Epidermal melanocyte (primary cell): ENCODE measurements around the gene DSCAML1.

ENCODE experiments used
- DNase-seq: peaks from one replicate; pipeline ENCODE4 v3.0.0; 2011; ENCODE audit warnings: low spot score; ENCODE audit not compliant: insufficient read length

DSCAML1 gene

GRCh38 chr11:117527271-117527670, 269.7 kb downstream of the DSCAML1 start:
- DNase-seq = no peak

DNA sequence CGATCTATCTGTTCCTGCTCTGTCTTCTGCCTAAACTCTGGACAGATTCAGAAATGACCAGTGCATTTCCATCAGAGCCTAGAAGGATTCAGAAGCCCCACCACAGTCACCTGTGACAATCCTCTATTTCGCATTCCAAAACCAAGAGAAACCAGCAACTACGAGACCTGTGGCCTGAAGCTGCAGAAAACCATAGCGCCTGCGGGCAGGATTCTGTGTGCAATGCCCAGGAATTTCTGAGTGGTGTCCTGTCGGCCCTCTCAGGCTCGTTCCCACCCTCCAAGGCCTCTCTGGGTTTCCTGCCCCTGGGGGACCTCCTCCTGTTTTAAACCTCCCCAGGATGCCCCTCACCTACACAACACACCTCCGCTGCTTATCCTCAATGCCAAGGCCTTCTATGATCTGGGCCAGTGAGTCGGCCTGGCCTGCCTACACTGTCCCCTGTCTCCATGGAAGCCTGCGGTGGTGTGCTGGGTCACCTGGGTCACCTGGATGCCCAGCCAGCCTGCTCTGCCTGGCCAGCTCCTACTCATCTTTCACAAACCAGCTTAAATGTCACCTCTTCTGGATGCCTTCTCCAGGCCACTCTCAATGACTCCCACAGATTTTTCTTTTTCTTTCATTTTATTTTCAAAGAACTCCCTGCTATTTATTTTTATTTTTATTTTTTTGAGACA, 271.0 kb downstream of the DSCAML1 start:
- DNase-seq = no peak

GRCh38 chr11:117524468-117525183, 272.4 kb downstream of the DSCAML1 start:
- DNase-seq = no peak

GRCh38 chr11:117523680-117524079, 273.3 kb downstream of the DSCAML1 start:
- no peak for DNase-seq

- DNase-seq = no peak
Observed at GRCh38 chr11:117521974-117522373, 275.0 kb downstream of the DSCAML1 start.

DNA sequence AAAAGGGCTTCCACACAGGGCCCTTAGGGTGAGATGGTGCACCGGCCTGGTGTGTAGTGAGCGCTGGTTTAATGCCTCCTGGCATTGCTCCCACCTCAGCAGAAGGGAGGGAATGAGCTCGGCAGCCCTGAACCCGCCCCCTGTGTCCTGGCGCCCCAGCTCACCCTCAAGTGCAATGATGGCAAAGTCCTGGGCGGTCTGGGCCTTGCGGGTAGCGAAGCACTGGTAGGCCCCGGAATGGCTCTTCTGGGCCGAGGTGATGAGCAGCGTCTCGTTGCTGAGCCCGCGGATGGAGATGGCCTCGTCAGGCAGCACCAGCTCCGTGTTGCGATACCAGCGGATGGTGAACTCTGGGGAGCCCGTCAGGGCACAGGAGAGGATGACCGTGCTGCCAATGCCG, 276.1 kb downstream of the DSCAML1 start:
- DNase-seq = no peak

DNA sequence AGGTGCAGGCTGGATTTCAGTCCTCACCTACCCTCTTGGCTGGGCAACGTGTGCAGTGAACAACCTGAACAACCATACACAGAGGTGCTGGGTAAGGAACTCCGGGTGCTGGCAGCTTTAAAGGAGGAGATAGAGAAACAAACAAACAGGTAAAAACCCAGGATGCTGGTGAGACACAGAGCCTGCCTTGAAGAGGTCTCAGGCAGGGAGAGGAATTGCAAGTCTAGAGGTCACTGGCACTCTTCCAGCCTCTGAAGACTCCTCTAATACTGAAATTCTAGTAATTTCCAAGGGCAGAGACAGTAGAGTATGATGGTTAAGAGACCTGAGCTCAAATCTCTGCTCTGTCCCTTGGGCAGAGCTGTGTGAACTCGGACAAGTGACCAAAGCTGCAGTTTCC, 276.8 kb downstream of the DSCAML1 start:
- DNase-seq = no peak

DNA sequence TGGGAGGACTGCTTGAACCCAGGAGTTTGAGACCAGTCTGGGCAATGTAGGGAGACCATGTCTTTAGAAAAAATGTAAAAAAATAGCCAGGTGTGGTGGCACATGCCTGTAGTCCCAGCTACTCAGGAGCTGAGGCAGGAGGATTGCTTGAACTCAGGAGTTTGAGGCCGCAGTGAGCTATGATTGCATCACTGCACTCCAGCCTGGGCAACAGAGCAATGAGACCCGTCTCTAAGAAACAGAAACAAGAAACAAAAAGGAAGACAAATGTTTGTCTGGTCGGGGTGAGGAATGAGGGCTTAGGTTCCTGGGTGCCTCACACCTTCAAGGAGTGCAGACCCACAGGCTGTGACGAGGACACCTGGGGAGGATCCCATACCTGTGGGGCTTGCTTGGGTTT, 277.4 kb downstream of the DSCAML1 start:
- no peak for DNase-seq

DNA sequence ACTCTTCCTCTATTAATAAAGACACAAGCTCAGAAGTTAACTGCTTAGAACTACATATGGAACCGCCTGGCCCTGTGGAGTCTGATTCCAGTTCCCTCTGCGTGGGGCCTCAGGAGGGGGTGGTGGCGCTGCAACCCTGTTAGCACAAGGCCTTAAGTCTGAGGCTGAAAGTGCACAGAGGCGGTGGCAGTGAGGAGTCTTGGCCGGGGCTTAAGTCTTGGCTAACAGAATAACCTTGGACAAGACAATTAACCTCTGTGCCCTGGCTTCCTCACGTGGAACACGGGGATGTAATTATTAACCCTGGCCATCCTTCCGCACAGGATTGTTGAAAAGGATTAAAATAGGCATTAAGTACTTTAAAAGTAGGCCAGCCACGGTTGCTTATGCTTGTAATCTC, 277.8 kb downstream of the DSCAML1 start:
- DNase-seq = no peak

DNA sequence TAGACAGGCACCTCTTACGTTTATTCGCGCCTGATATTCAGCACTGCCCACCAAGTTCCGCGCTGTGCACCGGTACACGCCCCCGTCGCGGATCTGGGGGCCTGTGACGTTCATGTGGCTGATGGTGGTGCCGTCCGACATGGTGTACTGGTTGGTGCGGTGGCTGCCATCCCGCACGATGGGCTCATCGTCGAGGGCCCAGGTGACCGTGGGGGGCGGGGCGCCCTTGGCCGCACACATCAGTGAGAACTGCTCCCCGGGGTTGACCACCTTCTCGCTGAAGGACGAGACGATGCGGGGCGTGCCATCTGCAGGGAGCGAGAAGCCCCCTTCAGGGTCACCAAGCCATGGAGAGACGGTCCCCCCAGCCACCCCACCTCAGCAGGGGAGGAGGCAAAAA, 278.6 kb downstream of the DSCAML1 start:
- no peak for DNase-seq

DNA sequence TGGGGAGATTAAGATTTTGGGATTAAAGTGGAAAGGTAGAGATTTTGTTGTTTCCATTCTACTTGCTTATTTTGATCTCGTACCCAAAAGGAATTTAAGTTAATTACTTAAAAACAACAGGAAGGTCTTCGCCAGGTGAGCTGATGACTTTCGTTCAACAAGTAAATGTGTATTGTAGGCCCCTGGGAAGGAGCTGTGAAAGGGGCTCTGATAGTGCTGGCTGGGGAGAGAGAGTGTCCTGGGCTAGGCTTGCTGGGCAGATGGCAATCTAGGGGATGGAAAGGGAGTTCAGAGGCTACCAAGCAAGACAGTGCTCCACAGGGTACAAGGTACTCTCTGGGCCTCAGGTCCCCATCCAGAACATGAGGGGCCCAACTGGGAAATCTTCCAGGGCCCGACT, 279.9 kb downstream of the DSCAML1 start:
- DNase-seq = no peak

GRCh38 chr11:117515892-117516787, 280.9 kb downstream of the DSCAML1 start:
- DNase-seq = no peak

- no peak for DNase-seq
Observed at GRCh38 chr11:117514256-117514655, 282.8 kb downstream of the DSCAML1 start.

DNA sequence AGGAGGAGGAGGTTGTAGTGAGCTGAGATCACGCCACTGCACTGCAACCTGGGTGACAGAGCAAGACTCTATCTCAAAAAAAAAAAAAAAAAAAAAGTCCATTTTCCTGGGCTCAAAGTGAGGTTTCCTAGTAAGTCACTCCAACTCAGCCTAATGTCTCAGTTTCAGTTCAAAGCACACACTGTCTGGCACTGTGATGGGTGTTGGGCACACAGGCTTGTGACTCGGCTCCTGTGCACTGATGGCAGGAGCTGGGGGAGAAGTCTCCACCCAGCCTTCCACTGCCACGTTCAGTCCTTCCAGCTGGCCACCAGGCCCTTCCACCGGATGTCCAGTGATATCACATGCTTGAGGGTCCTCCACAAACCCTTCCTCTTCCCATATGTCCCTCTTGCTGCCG, 283.4 kb downstream of the DSCAML1 start:
- no peak for DNase-seq

GRCh38 chr11:117511931-117512539, 285.0 kb downstream of the DSCAML1 start:
- DNase-seq = no peak

DNA sequence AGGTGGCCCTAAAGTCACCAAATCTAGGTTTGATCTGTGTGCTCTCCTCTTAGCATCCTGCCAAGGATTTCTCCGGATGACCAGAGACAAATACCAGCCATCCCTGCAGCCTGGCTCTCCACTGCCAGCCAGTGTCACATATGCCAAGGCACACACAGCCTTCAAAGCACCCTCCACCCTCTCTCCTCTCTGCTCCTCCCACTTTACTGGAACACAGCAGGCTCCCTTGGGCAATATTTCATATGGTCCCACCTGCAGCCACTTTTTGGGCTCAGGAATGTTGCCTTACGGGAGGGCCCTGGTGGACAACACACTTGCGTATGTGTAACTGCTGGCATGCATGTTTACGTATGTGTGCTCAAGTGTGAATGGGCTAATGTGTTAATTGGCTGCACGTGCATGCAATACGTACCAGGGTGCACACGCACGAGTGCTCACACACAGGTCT, 285.5 kb downstream of the DSCAML1 start:
- DNase-seq = no peak

- no peak for DNase-seq
Observed at GRCh38 chr11:117510646-117511045, 286.4 kb downstream of the DSCAML1 start.

GRCh38 chr11:117509543-117509942, 287.5 kb downstream of the DSCAML1 start:
- no peak for DNase-seq

- DNase-seq = no peak
Observed at GRCh38 chr11:117506971-117507370, 290.0 kb downstream of the DSCAML1 start.

DNA sequence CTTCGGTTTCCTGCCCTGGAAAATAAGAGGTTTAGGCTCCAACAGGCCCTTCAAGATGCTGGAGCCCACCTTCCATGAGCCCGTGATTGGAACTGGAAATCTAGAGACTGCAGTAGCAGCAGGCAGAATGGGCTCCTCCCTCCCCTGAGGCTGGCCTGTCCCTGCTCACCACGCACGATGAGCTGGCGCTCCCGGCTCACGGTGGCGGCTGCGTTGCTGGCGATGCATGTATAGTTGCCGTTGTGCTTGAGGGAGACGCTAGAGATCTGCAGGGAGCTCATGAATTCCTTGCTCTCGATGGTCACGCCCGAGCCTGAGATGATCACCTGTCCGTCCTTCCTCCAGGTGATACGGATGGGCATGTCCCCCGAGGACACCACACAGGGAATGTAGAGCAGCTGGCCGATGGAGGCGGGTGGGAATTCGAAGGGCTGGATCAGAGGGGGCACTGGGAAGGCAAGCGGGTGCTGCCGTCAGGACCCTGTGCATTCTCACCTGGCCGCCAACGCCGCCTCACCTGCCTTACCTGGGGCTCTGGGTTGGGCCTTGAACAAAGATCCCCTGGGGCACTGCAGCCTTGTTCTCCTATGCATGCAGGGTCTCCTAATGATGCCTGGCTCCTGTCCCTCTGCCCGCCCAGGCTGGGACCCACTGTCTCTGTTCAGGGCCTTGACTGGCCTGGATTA, 291.6 kb downstream of the DSCAML1 start:
- DNase-seq = no peak

GRCh38 chr11:117502779-117503100, 294.3 kb downstream of the DSCAML1 start:
- DNase-seq = no peak
